ENCODE results near the gene SEZ6.
A peak's percentile ranks its signal among the peaks of the same experiment; 100 is the strongest.

SEZ6 gene

DNA sequence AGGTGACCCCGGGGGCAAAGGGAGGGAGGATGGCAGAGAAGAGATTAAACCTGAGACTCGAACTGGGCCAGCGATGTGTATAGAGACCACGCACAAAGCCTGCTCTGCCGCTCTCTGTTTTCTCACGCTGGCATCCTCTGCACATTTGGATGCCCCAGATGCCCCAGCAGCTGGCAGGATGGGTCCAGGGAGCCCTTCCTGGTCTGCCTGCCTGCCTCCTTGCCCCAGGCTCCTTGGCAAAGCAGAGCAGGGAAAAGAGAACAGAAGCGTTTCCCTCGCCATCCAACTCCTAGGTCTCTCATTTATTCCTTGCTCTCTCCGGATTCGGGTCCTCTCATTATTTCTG, 31.9 kb upstream of the SEZ6 start:
- DNase-seq (ENCODE audit: low read depth): no peak

DNA sequence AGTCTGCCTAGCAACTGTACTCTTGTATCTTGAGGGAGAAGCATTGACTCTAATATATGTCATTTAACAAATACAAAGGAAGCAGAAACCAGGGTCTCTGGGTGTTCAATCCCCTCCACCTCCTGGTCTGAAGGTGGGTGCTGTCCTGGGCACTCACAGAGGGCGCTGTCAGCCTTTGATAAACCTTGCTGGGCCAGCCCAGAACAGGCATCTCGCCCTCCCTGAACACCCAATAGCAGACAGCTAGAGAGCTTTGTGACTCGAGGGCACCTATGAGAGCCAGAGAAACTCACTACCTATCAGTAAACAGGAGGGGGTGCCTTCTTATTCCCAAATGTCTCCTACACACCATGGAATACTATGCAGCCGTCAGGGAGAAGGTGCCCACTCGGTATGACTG, 30.8 kb upstream of the SEZ6 start:
- DNase-seq (ENCODE audit: low read depth): no peak

DNA sequence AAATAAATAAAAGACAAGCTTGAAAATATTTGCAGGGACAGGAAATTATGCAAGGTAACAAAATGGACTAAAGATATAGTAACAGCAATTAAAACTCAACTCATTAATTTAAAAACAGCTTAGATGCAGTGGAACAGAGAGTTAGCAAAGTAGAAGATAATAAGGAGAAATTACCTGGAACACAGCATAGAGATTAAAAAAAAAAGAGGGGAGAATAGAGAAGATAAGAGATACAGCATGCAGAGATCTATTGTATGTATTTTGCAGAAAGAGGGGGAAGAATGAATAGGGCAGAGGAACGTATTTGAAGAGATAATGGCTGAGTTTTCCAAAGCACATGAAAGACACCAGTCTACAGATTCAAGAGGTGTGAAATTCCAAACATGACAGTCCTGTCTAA, 28.7 kb upstream of the SEZ6 start:
- DNase-seq (ENCODE audit: low read depth): no peak

DNA sequence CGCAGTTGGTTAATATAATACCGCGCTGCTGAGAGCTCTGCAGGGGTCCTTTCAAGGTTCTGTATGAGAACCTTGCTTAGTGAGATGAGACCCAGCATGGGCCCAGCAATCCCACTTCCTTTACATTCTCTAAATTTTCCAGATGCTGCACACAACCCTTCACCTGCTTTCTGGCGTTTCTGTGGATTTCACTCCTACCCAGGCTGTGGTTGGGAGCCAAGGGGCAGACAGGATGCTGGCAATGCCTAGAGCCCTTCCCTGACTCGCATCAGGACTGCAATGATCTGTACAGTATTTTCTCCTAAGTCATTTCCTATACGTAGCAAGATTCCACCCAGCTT, 27.0 kb upstream of the SEZ6 start:
- no peak for DNase-seq (ENCODE audit: low read depth)

DNA sequence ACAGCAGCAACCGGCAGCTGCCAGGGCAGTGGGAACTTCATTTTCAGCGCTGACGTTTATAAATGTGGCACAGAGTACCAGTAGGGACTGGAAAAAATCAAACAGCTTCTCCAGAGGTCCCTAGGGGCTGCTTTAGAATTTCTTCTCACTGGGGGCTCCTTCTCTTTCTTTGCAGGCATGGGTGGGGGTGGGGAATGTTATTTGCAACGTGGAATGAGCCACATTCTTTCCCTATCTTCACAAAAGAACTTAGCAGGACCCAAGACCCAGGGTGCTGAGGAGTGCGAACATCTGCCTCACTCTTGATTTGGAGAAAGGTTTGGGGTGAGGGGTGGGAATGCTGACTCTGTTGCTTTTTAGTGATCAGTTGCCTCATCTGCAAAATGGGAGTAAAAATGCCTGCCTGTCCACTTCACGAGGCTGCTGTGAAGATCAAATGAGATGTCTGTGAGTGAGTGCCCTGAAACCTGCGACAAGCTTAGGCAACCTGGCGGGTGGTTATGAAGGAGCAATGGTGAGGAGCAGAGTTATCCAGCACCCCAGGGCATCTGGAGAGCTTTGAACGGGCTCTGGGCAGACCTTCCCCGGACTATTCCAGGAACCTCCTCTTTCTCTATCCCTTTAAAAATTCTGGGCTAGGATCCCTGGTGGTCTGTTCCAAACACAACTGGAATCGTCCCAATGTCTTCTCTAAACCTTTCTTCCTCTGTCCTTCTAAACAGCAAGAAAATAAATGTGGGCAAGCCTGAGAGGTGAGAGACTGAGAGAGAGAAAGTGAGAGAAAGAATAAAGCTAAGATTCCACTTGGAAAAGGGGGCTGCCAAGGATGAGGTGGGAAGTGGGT, 26.4 kb upstream of the SEZ6 start:
- DNase-seq (ENCODE audit: low read depth): no peak

DNA sequence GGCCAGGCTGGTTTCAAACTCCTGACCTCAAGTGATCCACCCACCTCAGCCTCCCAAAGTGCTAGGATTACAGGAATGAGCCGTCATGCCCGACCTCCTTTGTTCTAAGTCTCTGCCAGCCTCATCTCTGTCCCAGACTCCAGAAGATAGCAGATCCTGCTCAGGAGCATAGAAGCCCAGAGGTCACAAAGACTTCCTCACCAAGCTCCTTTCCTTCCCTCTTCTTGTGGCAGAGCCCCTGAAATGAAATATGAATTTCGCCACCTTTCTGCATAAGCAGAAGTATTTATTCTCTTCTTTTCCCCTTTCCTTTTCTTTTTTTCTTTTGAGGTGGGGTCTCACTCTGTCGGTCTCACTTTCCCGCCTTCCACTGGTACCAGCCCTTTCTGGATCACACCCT, 25.7 kb upstream of the SEZ6 start:
- DNase-seq (ENCODE audit: low read depth): no peak

DNA sequence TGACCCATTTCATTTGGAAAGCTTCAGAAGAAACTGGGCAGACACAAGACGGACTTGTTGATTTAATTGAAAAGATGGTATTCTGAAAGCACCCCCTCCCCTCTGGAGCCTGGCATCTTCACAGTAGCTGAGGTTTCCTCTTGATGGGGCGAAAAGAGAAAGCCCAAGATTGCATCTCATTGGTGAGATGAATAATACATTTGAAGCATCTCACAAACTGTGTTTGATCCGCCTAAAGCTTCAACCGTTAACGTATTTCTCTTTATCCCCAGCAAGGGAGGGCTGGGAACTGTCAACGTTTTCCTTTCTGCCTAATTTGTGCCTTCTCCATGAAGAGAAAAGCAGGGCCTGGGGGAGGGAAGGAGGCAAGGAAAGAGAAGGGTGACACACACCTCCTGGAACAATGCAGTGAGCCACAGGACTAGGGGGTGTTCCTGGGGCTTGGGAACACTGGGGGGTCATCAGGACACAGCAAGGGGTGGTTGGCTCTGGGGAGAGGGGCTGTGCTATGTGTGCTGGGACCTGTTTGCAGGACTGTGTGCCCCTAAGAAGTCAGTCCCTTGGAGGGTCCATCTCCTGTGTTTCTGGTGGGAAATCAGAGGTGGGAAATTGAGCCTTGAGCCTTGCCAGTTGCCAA, 18.6 kb upstream of the SEZ6 start:
- no peak for DNase-seq (ENCODE audit: low read depth)

DNA sequence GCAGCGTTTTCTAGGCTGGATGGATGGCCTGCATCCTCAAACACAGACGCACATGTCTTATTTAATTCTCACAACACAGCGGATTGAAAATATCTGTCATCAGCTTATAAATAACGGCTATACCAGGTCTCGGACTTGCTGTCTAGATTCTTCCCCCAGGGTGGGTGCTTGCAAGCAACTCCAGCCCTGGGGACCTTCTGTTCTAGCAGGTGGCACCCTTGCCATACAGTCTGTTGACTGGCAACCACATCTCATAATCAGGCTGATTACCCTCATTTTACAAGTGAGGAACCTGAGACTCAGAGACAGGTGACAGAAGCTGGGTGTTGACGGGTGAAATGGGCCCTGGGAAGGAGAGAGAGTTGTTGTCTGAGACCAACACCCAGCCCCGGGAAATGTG, 16.2 kb upstream of the SEZ6 start:
- no peak for DNase-seq (ENCODE audit: low read depth)

DNA sequence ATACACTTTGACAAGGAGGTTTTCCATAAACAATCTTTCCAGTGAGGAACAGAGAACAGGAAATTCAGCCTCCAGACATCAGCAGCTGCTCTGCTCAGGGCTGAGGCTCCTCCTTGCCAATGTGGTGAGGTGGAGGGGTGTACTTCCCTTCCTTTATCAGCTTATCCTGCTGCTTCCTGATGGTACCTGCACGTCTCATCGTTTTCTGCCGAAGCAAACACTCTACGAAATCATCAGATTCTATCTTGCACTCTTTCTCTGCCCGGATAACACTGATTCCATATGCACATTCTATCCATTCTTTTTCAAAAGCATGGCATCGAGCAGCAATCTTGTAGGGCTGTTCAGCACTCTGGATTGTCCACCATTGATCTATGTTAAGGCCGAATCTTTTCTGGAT, 15.4 kb upstream of the SEZ6 start:
- no peak for DNase-seq (ENCODE audit: low read depth)

DNA sequence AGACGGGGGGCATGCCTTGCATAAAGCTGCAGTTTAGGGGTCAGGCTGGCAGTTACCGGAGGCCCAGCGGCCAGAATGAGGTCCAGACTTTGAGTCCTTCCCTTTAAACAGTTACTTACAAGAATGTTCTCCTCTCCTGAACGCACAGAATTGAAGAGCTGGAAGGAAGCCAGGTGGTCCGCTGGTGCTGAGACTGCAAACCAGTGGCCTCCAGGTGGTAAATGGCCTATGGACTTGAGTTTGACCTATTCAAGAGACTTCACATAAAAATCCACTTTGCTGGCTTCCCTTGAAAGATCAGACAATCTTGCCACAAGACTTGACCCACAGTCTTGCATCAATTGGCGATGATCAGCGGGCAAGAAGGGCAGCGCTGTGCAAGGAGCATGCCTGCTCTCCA, 14.7 kb upstream of the SEZ6 start:
- DNase-seq (ENCODE audit: low read depth): no peak

DNA sequence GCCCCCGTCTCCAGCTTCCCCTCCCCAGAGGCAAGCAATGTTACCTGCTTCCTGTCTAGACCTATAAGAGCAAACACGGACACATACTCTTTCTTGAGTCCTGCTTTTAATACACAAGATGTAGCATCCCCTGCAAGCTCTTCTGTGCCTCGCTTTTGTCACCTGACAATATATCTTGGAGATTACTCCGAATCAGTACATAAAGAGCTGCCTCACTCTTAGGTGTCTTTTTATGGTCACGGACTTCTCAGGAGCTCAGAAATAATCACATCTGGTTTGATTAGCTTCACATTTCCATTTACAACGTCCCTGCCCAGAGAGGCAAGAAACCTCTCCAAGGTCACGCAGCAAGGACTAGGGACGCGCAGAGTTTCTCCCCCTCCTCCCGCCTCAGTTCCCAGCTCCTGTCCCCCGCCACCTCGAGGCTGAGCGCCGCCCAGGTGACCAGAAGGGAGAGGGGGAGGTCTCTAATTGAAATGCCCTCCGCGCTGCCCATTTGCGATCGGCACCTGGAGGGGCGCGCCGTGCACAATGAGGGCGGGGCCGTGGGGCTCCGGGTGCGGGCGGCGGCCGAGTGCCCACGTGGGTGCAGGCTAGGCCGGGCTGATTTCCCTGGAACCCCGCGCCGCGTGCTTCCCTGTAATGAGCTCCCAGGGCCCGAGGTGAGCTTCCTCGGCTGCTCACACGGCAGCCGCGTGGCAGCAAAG, 13.8 kb upstream of the SEZ6 start:
- no peak for DNase-seq (ENCODE audit: low read depth)

DNA sequence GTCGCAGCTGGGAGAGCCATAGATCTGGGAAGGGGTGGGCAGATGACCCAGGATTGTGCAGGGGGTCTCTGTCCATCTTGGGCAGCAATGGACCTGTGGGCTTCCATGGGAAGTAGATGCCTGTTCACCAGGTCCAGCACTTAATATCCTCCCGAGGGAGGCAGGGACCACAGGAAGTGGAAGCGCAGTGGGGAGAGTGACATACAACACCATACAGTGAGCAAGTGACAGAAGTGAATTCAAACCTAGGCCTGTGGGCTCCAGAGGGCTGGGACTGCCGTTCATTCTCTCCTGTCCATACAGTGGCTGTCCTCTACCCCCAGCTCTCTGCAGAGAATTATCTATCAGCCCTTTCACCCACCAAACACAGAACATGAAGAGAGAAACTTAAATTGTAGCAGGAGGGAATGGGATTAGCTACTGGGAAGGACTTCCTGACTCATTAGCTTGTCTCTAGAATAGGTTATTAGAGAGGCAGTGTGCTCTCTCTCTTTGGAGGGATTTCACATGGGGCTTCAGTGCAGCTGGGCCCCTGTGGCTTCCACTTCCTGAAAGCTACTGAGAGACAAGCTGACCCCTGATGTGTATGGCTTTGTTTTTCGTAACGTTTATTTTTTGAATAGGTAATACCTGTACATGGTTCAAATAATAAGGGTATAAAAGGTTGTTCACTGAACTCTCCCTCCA, 13.1 kb upstream of the SEZ6 start:
- no peak for DNase-seq (ENCODE audit: low read depth)

DNA sequence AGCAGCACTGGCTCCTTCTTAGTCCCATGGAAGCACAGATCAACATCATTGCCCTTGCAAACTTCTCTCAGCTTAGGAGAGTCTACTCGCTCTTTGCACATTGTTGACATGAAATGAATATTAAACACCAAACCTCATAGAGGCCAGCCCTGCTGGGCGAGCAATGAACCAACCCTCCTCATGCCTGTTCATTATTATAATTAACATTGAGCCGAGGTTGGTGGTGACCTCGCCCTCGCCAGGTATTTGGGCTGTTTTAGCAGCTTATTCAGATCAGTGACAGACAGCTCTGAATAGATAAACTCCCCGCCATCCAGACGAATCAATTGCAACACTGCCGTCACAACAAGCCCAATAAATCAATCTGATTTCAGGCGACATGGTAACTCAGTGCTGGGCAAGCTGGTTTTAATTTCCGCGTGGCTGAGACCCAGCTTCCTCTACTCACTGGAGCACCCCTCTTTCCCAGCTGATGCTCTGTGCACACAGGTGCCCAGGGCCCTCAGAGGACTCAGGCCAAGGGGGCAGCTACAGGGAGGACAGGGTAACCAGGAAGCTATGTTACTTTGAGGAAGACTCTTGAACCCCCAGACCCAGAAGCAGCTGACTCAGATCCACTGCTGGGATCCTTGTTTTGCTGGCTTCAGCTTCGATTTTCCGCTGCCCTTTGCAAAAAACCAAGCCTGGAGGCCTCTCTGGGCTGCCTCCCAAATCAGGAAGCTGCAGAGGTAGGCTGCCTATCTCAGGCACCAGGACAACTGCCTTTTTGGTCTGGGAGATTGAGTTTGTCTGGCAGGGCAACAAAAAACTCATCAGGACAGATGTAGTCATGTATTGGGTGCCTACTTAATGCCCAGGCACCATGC, 10.7 kb upstream of the SEZ6 start:
- DNase-seq (ENCODE audit: low read depth): no peak

DNA sequence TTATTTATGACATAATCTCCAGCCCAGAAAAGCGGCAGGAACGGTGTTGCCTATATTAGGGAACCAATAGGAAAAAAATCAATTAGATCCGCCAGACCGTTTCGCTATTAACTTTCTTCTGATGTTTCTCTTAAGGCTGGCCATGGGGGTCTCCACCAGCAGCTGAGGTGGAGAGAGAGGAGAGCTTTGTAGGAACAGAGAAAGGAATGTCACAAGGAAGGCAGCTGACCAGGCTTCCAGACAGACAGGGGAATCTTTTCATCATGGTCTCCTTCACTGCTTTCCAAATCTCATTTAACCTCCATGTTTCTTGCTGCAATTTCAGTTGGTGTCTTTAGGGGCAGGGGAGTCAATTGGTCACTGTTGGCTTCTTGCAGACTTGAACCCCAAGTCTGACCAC, 8.9 kb upstream of the SEZ6 start:
- DNase-seq (ENCODE audit: low read depth): no peak

DNA sequence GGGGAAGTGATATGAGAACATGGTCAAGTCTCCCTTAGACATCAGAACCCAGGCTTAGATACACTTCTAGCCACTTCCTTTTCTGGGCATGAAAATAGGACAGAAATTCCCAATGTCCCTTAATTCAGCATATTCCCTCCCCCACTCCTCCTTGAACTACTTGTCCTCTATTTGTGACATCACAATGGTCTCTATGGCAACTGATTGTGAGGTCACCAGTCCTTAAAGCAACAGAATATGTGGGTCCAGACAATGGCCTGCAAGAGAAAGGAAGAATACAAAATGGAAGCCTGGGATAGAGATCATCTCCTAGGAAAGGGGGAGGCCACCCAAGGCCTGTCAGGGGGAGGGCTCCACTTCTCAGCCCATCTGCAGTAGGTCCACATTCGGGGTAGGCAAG, 6.7 kb upstream of the SEZ6 start:
- no peak for DNase-seq (ENCODE audit: low read depth)

DNA sequence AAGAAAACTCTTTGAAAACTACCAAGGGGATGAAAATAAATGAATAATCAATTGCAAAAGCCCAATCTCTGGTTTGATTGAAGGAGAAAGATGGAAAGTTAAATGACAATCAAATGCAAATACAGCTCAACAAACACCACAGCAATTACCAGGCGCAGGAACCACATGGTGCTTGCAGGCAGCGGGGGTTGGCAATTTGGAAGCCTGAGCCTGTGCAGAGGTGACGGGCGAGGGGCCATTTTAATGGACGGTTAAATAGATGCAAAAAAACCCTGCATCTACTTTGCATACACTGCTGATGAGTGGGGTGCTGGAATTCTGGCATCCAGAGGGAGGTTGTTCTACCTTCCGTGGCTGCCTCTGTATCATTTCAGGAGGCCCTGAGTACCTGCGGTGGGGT, 4.8 kb upstream of the SEZ6 start:
- no peak for DNase-seq (ENCODE audit: low read depth)

DNA sequence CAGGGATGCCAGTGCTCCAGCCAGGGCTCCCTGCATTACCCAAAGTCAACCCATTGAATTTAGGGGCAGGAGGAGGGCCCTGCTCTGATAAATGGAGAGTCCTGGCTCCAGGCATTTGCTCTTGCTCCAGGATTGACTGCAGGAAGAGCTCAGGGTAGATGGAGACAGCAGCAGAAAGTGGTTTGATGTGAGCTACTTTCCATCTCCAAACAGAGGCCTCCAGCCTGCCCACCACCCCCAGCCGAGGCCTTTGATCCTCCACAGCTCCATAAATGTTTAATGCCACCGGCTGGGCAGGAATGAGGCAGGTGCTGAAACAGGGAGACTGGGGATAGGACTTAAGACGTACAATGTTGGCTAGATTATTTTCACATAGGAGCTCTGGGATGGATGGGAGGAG, 4.3 kb upstream of the SEZ6 start:
- no peak for DNase-seq (ENCODE audit: low read depth)

DNA sequence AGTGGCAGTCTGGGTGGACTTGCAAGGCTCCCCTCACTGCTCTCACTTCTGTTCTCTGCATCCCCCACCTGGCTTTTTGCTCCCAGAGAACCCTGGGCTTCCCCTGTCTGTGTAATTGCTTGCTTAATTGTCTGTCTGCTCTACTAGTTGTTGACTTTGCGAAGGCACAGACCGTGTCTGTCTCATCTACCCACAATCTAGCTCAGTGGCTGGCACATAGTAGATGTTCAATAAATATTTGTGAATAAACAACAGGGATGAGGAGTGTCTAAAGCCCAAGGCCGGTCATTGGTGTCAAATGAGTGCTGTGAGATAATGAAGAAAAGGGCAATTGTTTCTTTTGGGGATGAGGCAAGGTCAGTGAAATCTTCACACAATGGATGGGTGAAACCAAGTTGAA, 2.8 kb upstream of the SEZ6 start:
- no peak for DNase-seq (ENCODE audit: low read depth)

DNA sequence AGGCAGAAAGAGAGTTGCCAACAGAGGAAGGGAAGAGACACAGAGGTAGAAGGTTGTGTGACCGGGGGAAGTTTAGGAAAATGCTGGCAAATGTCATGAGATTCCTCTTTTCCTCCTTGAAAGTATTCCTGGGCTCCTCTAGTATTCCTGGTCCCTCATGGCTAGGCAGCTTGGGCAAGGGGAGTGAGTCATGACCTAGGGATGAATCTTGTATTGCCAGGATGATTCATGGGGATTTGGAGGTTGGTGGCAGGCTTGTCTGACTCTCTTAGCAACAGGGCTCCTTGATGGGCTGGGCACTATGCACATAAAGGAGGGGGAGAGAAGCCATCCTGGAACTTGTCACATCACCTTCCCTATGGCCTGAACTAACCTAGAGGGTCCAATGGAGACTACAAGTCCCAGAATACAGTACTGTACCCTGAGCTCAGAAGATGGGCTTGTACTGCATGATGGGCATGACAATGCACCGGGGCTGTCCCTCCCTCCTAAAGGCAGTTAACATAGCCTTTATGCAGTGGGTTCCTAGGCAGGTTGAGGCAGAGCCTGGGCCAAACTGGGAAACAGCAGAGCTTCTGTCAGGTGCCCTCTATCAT, 2.1 kb upstream of the SEZ6 start:
- DNase-seq (ENCODE audit: low read depth): peak; percentile 40

DNA sequence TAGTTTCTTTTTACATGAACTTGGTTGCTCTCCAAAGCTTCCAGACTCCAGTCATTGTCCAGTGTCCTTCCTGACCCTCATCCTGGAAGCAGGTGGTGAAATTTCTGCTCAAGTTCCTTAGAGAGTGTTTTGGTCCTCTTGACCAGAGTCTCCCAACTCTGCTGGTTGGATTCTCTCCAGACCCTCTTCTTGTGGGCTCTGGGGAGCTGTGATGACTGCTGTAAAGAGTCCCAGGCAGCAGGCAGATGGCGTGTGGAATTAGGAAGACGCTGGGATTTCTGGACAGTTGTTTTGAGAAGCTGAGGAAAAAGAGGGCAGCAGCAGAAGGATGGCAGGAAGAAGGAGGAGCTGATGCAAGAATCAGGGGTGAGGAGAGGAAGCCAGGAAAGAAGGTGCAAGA, 1.6 kb upstream of the SEZ6 start:
- no peak for DNase-seq (ENCODE audit: low read depth)

DNA sequence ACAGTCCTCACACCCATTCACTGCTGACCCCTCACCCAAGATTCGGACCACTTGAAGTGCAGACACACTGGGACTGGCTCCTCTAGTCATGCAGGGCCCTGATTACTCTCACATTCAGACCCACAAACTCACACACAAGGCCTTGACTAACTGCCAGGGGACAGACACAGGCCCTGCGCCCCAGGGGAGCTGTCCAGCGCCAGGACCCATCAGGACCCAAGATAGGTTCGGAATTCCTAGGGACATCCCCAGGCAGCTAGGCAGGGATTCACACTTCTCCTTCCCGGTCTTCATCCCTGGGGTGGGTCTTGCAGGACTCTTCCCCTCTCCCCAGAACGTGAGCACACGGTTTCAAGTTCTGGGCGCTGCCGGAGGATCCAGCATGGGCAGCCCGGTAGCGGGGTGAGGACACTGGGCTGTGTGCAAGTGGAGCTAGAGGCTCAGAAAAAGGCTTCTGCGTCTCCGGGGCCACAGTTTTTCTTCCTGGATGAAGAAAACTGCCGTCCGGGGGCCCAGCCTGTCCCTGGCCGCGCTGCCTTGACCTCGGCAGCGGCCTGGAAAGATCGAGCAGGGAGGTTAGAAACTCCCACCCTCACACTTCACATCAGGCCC, 1.6 kb downstream of the SEZ6 start:
- no peak for DNase-seq (ENCODE audit: low read depth)
